HCT116 (cell line): Measurements from ENCODE around the gene NCCRP1. TPM values are rescaled to one million over a fixed set of nuclear protein-coding genes. Genes with fewer than 3 reads are reported as not detected.

Source experiments
- ATAC-seq: fragments of 200-7000 bp; cut with Tn5 transposase; 2 replicates; pipeline ENCODE4 v1.9.1; 2020; ENCODE audit warnings: mild to moderate bottlenecking, moderate library complexity
- BruUV-seq: library from RNA; stranded (reverse); fragments of 400-500 nt; replicated peaks from 2 replicates; lab custom pipeline; 2021; lab: Mats Ljungman, UMichigan
- CTCF ChIA-PET: fragments of 300-600 bp; sonication (Branson Sonifier 250); formaldehyde crosslinking; loops from one replicate; lab custom pipeline; 2021; ENCODE audit warnings: antibody characterized with exemption; lab: Charles Lee
- POLR2A ChIA-PET: fragments of 300-600, 350-600 bp; sonication (Branson Sonifier 250); formaldehyde crosslinking; loops from one replicate; lab custom pipeline; 2021; ENCODE audit warnings: antibody characterized with exemption; lab: Charles Lee
- RAD21 ChIA-PET, 2 experiments: fragments of 300-600 bp; sonication (Branson Sonifier 250); formaldehyde crosslinking; loops; one replicate each; lab custom pipeline; 2023; ENCODE audit warnings: low total read pairs in 2 of 2; ENCODE audit not compliant: uncharacterized antibody in 2 of 2, unreplicated experiment in 2 of 2, low non-redundant PET in 1 of 2; lab: Charles Lee
- DNase-seq: peaks from one replicate; pipeline ENCODE4 v3.0.0-alpha.2; 2010; ENCODE audit warnings: low read depth, low spot score
- H2AFZ ChIP-seq: fragments of 200-600 bp; shearing (Covaris generic), sonication (generic); 2 replicates; pipeline ENCODE4 v1.6.1; 2017; ENCODE audit warnings: low read depth, mixed run types, mixed read lengths, antibody characterized with exemption, low read length; ENCODE audit not compliant: poor library complexity, severe bottlenecking
- H3K27ac ChIP-seq: 2 replicates; pipeline ENCODE4 v1.5.1; 2012; ENCODE audit warnings: low read depth, low read length
- H3K27me3 ChIP-seq: fragments of 200-600 bp; sonication (generic); 2 replicates; pipeline ENCODE4 v1.6.1; 2016; ENCODE audit warnings: mixed run types, low read length, mixed read lengths; ENCODE audit not compliant: insufficient read depth
- H3K36me3 ChIP-seq, 2 experiments: fragments of 200-500 bp in 1 of 2; fragments of 200-600 bp in 1 of 2; sonication (Bioruptor generic) in 1 of 2; sonication (generic) in 1 of 2; 2 replicates each; pipeline versions ENCODE4 v1.5.1 to v1.6.1; 2014 to 2016; ENCODE audit warnings: low read length in 2 of 2, inconsistent platforms in 1 of 2, mixed read lengths in 1 of 2, mixed run types in 1 of 2; ENCODE audit not compliant: insufficient read depth in 2 of 2, control insufficient read depth in 1 of 2
- H3K4me1 ChIP-seq, 2 experiments: fragments of 200-600 bp in 1 of 2; sonication (generic) in 1 of 2; 2 replicates each; pipeline versions ENCODE4 v1.5.1 to v1.6.1; 2012 to 2017; ENCODE audit warnings: low read length in 2 of 2, inconsistent platforms in 1 of 2, mild to moderate bottlenecking in 1 of 2, mixed read lengths in 1 of 2, mixed run types in 1 of 2, moderate library complexity in 1 of 2; ENCODE audit not compliant: insufficient read depth in 2 of 2, control insufficient read depth in 1 of 2
- H3K4me2 ChIP-seq: fragments of 200-600 bp; sonication (generic); 2 replicates; pipeline ENCODE4 v1.6.1; 2017; ENCODE audit warnings: mixed run types, low read length, mixed read lengths
- H3K4me3 ChIP-seq, 2 experiments: fragments of 200-600 bp in 1 of 2; sonication (generic) in 1 of 2; replicated peaks in 1 of 2; 2 replicates each; pipeline ENCODE4 v1.5.1; 2011 to 2016; ENCODE audit warnings: low read length in 2 of 2, control low read depth in 1 of 2, low read depth in 1 of 2, mild to moderate bottlenecking in 1 of 2, mixed read lengths in 1 of 2, mixed run types in 1 of 2
- H3K79me2 ChIP-seq: fragments of 200-600 bp; sonication (generic); 2 replicates; pipeline ENCODE4 v1.6.1; 2017; ENCODE audit warnings: mild to moderate bottlenecking, mixed run types, low read length, moderate library complexity, mixed read lengths; ENCODE audit not compliant: insufficient read depth
- H3K9ac ChIP-seq: fragments of 200-600 bp; sonication (generic); 2 replicates; pipeline ENCODE4 v1.6.1; 2016; ENCODE audit warnings: low read length, mixed read lengths
- H3K9me2 ChIP-seq: fragments of 200-600 bp; sonication (generic), shearing (Covaris generic); 2 replicates; pipeline ENCODE4 v1.6.1; 2017; ENCODE audit warnings: mixed run types, mild to moderate bottlenecking, moderate library complexity; ENCODE audit not compliant: insufficient read depth
- H3K9me3 ChIP-seq, 2 experiments: fragments of 200-500 bp in 1 of 2; fragments of 200-600 bp in 1 of 2; sonication (Bioruptor generic) in 1 of 2; sonication (generic) in 1 of 2; 2 replicates each; pipeline ENCODE4 v1.6.1; 2014 to 2017; ENCODE audit warnings: low read length in 2 of 2, mixed read lengths in 2 of 2, inconsistent platforms in 1 of 2, low read depth in 1 of 2, mild to moderate bottlenecking in 1 of 2, mixed run types in 1 of 2, moderate library complexity in 1 of 2; ENCODE audit not compliant: control insufficient read depth in 1 of 2, insufficient read depth in 1 of 2
- H4K20me1 ChIP-seq: fragments of 200-600 bp; sonication (generic), shearing (Covaris generic); 2 replicates; pipeline ENCODE4 v1.6.1; 2017; ENCODE audit warnings: mixed run types, mild to moderate bottlenecking, moderate library complexity; ENCODE audit not compliant: insufficient read depth
- CEBPB ChIP-seq: IDR thresholded peaks from 2 replicates; pipeline ENCODE4 v1.6.1; 2012; ENCODE audit warnings: low read depth
- EGR1 ChIP-seq: IDR thresholded peaks from 2 replicates; pipeline ENCODE4 v1.6.1; 2012; ENCODE audit warnings: low read depth
- ELF1 ChIP-seq: IDR thresholded peaks from 2 replicates; pipeline ENCODE4 v1.6.1; 2012; ENCODE audit warnings: low read depth, borderline replicate concordance
- EZH2 ChIP-seq: fragments of 200-600 bp; sonication (generic); IDR thresholded peaks from 2 replicates; pipeline ENCODE4 v1.6.1; 2017; ENCODE audit warnings: antibody characterized with exemption, mixed run types
- EZH2phosphoT487 ChIP-seq: fragments of 200-600 bp; IDR thresholded peaks from 2 replicates; pipeline ENCODE4 v1.6.1; 2018; ENCODE audit warnings: antibody characterized with exemption, borderline replicate concordance
- FOSL1 ChIP-seq: IDR thresholded peaks from 2 replicates; pipeline ENCODE4 v1.6.1; 2012; ENCODE audit warnings: low read depth
- POLR2A ChIP-seq: IDR thresholded peaks from 2 replicates; pipeline ENCODE4 v1.7.0; 2011; ENCODE audit warnings: borderline replicate concordance; ENCODE audit not compliant: insufficient read depth, insufficient read length; ENCODE audit errors: extremely low read depth
- POLR2AphosphoS5 ChIP-seq: IDR thresholded peaks from 2 replicates; pipeline ENCODE4 v1.6.1; 2011; ENCODE audit warnings: mild to moderate bottlenecking, low read depth, low read length, moderate library complexity
- RAD21 ChIP-seq: IDR thresholded peaks from 2 replicates; pipeline ENCODE4 v1.6.1; 2012; ENCODE audit warnings: low read depth, mild to moderate bottlenecking
- SIN3A ChIP-seq: IDR thresholded peaks from 2 replicates; pipeline ENCODE4 v1.6.1; 2012; ENCODE audit warnings: low read depth
- SP1 ChIP-seq: IDR thresholded peaks from 2 replicates; pipeline ENCODE4 v1.6.1; 2012; ENCODE audit warnings: low read depth
- SRF ChIP-seq: IDR thresholded peaks from 2 replicates; pipeline ENCODE4 v1.6.1; 2012; ENCODE audit warnings: low read depth
- YY1 ChIP-seq: IDR thresholded peaks from 2 replicates; pipeline ENCODE4 v1.6.1; 2011; ENCODE audit warnings: low read length, low read depth, moderate library complexity, mild to moderate bottlenecking; ENCODE audit not compliant: insufficient replicate concordance; ENCODE audit errors: extremely low read depth
- ZFX ChIP-seq: fragments of 450-650 bp; IDR thresholded peaks from 2 replicates; pipeline ENCODE4 v1.6.1; 2017
- ZNF274 ChIP-seq: fragments of 200-500 bp; sonication (Bioruptor generic); IDR thresholded peaks from 2 replicates; pipeline ENCODE4 v1.6.1; 2014; ENCODE audit warnings: mild to moderate bottlenecking, low read depth, low read length, inconsistent platforms
- intact Hi-C: fragments of 100-400 bp; cut with micrococcal nuclease; formaldehyde crosslinking; loops from 2 replicates; pipeline ENCODE4 v1.10.0; 2022
- total RNA-seq: library from RNA; stranded (reverse); gene quantifications from one replicate; pipeline ENCODE4 v1.2.1, GENCODE V29; 2021; ENCODE audit not compliant: unreplicated experiment
- TF ChIP-seq, protein P1 (sequence below): IDR thresholded peaks from 2 replicates; pipeline ENCODE4 v1.6.1; 2012; ENCODE audit warnings: low read depth
- TF ChIP-seq, protein P2 (sequence below): IDR thresholded peaks from 2 replicates; pipeline ENCODE4 v1.6.1; 2012
- TF ChIP-seq, protein P3 (sequence below): IDR thresholded peaks from 2 replicates; pipeline ENCODE4 v1.6.1; 2011; ENCODE audit warnings: mild to moderate bottlenecking, low read length, moderate library complexity; ENCODE audit not compliant: insufficient replicate concordance; ENCODE audit errors: extremely low read depth
- TF ChIP-seq, protein P4 (sequence below), 3 experiments: fragments of 200-600 bp in 1 of 3; sonication (generic) in 1 of 3; IDR thresholded peaks in 2 of 3; conservative IDR thresholded peaks in 1 of 3; 2 replicates each; pipeline ENCODE4 v1.5.1; 2012 to 2017; ENCODE audit warnings: low read depth in 2 of 3, low read length in 2 of 3, antibody characterized with exemption in 1 of 3, borderline replicate concordance in 1 of 3, control low read depth in 1 of 3, mild to moderate bottlenecking in 1 of 3, mixed read lengths in 1 of 3, mixed run types in 1 of 3, moderate library complexity in 1 of 3; ENCODE audit not compliant: insufficient read depth in 1 of 3

The NCCRP1 gene
- total RNA-seq, 1 experiment from 2014 or later = 0.12 TPM

- no TSS peak for BruUV-seq
- Histone ChIP-seq H3K27me3 (no peaks in the 10 kb centered on the region), H3K9me2 (no peaks in the 10 kb centered on the region), H3K4me3 (no peak overlapping the region), H3K4me1 (peaks cover 9 to 11% of the 10 kb centered on the region in 2 experiments; a peak in 3 of 4 replicates), H3K9me3 (no peaks in the 10 kb centered on the region), H3K4me2 (no peak overlapping the region), H4K20me1 (no peaks in the 10 kb centered on the region), H3K9ac (no peak overlapping the region), H2AFZ (no peak overlapping the region), H3K27ac (no peak overlapping the region), H3K36me3 (no peaks in the 10 kb centered on the region), H3K79me2 (no peaks in the 10 kb centered on the region)
- ChIA-PET RAD21 (interaction anchor here in 1 of 2 experiments (0.6 kb wide), 1 partner anchor 24 kb away, joined by 3 read pairs; no protein-coding TSS in a partner anchor), POLR2A (no interaction called here), CTCF (no interaction called here)
- DNase-seq (no peak), ATAC-seq (no peak)
- TF ChIP-seq ELF1 = no peak
- TF ChIP-seq SP1 = no peak
- no peak for TF ChIP-seq RAD21
- TF ChIP-seq FOSL1 = no peak
- no peak for TF ChIP-seq SIN3A
- TF ChIP-seq EGR1 = no peak
- TF ChIP-seq, protein P1, sequence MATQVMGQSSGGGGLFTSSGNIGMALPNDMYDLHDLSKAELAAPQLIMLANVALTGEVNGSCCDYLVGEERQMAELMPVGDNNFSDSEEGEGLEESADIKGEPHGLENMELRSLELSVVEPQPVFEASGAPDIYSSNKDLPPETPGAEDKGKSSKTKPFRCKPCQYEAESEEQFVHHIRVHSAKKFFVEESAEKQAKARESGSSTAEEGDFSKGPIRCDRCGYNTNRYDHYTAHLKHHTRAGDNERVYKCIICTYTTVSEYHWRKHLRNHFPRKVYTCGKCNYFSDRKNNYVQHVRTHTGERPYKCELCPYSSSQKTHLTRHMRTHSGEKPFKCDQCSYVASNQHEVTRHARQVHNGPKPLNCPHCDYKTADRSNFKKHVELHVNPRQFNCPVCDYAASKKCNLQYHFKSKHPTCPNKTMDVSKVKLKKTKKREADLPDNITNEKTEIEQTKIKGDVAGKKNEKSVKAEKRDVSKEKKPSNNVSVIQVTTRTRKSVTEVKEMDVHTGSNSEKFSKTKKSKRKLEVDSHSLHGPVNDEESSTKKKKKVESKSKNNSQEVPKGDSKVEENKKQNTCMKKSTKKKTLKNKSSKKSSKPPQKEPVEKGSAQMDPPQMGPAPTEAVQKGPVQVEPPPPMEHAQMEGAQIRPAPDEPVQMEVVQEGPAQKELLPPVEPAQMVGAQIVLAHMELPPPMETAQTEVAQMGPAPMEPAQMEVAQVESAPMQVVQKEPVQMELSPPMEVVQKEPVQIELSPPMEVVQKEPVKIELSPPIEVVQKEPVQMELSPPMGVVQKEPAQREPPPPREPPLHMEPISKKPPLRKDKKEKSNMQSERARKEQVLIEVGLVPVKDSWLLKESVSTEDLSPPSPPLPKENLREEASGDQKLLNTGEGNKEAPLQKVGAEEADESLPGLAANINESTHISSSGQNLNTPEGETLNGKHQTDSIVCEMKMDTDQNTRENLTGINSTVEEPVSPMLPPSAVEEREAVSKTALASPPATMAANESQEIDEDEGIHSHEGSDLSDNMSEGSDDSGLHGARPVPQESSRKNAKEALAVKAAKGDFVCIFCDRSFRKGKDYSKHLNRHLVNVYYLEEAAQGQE = no peak
- TF ChIP-seq, protein P2, sequence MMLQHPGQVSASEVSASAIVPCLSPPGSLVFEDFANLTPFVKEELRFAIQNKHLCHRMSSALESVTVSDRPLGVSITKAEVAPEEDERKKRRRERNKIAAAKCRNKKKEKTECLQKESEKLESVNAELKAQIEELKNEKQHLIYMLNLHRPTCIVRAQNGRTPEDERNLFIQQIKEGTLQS = no peak
- TF ChIP-seq SRF = no peak
- no peak for TF ChIP-seq CEBPB
- no peak for TF ChIP-seq POLR2AphosphoS5
- TF ChIP-seq EZH2phosphoT487 = no peak
- no peak for TF ChIP-seq YY1
- TF ChIP-seq POLR2A = no peak
- no peak for TF ChIP-seq ZFX
- TF ChIP-seq, protein P3, sequence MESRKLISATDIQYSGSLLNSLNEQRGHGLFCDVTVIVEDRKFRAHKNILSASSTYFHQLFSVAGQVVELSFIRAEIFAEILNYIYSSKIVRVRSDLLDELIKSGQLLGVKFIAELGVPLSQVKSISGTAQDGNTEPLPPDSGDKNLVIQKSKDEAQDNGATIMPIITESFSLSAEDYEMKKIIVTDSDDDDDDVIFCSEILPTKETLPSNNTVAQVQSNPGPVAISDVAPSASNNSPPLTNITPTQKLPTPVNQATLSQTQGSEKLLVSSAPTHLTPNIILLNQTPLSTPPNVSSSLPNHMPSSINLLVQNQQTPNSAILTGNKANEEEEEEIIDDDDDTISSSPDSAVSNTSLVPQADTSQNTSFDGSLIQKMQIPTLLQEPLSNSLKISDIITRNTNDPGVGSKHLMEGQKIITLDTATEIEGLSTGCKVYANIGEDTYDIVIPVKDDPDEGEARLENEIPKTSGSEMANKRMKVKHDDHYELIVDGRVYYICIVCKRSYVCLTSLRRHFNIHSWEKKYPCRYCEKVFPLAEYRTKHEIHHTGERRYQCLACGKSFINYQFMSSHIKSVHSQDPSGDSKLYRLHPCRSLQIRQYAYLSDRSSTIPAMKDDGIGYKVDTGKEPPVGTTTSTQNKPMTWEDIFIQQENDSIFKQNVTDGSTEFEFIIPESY = no peak
- no peak for TF ChIP-seq EZH2
- TF ChIP-seq, protein P4, sequence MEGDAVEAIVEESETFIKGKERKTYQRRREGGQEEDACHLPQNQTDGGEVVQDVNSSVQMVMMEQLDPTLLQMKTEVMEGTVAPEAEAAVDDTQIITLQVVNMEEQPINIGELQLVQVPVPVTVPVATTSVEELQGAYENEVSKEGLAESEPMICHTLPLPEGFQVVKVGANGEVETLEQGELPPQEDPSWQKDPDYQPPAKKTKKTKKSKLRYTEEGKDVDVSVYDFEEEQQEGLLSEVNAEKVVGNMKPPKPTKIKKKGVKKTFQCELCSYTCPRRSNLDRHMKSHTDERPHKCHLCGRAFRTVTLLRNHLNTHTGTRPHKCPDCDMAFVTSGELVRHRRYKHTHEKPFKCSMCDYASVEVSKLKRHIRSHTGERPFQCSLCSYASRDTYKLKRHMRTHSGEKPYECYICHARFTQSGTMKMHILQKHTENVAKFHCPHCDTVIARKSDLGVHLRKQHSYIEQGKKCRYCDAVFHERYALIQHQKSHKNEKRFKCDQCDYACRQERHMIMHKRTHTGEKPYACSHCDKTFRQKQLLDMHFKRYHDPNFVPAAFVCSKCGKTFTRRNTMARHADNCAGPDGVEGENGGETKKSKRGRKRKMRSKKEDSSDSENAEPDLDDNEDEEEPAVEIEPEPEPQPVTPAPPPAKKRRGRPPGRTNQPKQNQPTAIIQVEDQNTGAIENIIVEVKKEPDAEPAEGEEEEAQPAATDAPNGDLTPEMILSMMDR (IDR thresholded peaks at IDR 0.05 in 2 of 3, conservative IDR thresholded peaks at IDR 0.05 in 1 of 3; ENCODE audit: borderline replicate concordance in 1 of 3, insufficient read depth in 1 of 3, low read depth in 2 of 3, low read length in 2 of 3) = no peak
- TF ChIP-seq ZNF274 = no peak
- intact Hi-C loops = no loop called here
Observed at GRCh38 chr19:39236527-39236926, 39.8 kb downstream of the NCCRP1 start.
